H9 (cell line): ENCODE data around the gene NOCT. TPM values are rescaled to one million over a fixed set of nuclear protein-coding genes. Genes with fewer than 3 reads are reported as not detected.

ENCODE experiments used
- DNase-seq: peaks from one replicate; pipeline ENCODE4 v3.0.0-alpha.2; 2017
- H2AFZ ChIP-seq: one replicate; pipeline ENCODE4 v1.6.1; 2013; ENCODE audit warnings: mild to moderate bottlenecking, low read length, control low read depth, moderate library complexity
- H2AK5ac ChIP-seq: 2 replicates; pipeline ENCODE4 v1.6.1; 2013; ENCODE audit warnings: low read length, control low read depth, mixed read lengths; ENCODE audit not compliant: insufficient read length
- H2BK120ac ChIP-seq: one replicate; pipeline ENCODE4 v1.6.1; 2013; ENCODE audit warnings: low read depth, mild to moderate bottlenecking, low read length, control low read depth, inconsistent platforms; ENCODE audit not compliant: poor library complexity, severe bottlenecking
- H2BK12ac ChIP-seq: 2 replicates; pipeline ENCODE4 v1.6.1; 2013; ENCODE audit warnings: low read length, control low read depth, mixed read lengths, low read depth; ENCODE audit not compliant: insufficient read length
- H2BK15ac ChIP-seq: 2 replicates; pipeline ENCODE4 v1.6.1; 2013; ENCODE audit warnings: low read depth, low read length, control low read depth
- H2BK20ac ChIP-seq: one replicate; pipeline ENCODE4 v1.6.1; 2013; ENCODE audit warnings: low read depth, mild to moderate bottlenecking, low read length, control low read depth, inconsistent platforms; ENCODE audit not compliant: poor library complexity, severe bottlenecking
- H2BK5ac ChIP-seq: 2 replicates; pipeline ENCODE4 v1.6.1; 2013; ENCODE audit warnings: low read length, control low read depth, mixed read lengths; ENCODE audit not compliant: insufficient read length
- H3K14ac ChIP-seq: 2 replicates; pipeline ENCODE4 v1.6.1; 2013; ENCODE audit warnings: low read length, control low read depth; ENCODE audit not compliant: insufficient read depth
- H3K18ac ChIP-seq: 2 replicates; pipeline ENCODE4 v1.6.1; 2013; ENCODE audit warnings: low read depth, mild to moderate bottlenecking, mixed read lengths, low read length, control low read depth; ENCODE audit not compliant: insufficient read length
- H3K23ac ChIP-seq: 2 replicates; pipeline ENCODE4 v1.6.1; 2013; ENCODE audit warnings: low read length, control low read depth, mixed read lengths, low read depth; ENCODE audit not compliant: insufficient read length
- H3K23me2 ChIP-seq: 2 replicates; pipeline ENCODE4 v1.6.1; 2013; ENCODE audit warnings: low read depth, mild to moderate bottlenecking, mixed read lengths, low read length, control low read depth; ENCODE audit not compliant: insufficient read length, poor library complexity, severe bottlenecking
- H3K27ac ChIP-seq: 2 replicates; pipeline ENCODE4 v1.5.1; 2013; ENCODE audit warnings: low read length, control low read depth, mixed read lengths, low read depth; ENCODE audit not compliant: insufficient read length
- H3K27me3 ChIP-seq: 2 replicates; pipeline ENCODE4 v1.6.1; 2013; ENCODE audit warnings: low read length, control low read depth, inconsistent platforms; ENCODE audit not compliant: insufficient read depth
- H3K4ac ChIP-seq: 2 replicates; pipeline ENCODE4 v1.6.1; 2013; ENCODE audit warnings: low read depth, mild to moderate bottlenecking, control low read depth, inconsistent platforms, low read length, moderate library complexity
- H3K4me1 ChIP-seq: 2 replicates; pipeline ENCODE4 v1.6.1; 2013; ENCODE audit warnings: low read length, control low read depth, inconsistent platforms; ENCODE audit not compliant: insufficient read depth
- H3K4me2 ChIP-seq: 2 replicates; pipeline ENCODE4 v1.6.1; 2013; ENCODE audit warnings: low read length, control low read depth, mixed read lengths; ENCODE audit not compliant: insufficient read length, insufficient read depth
- H3K56ac ChIP-seq: 2 replicates; pipeline ENCODE4 v1.6.1; 2013; ENCODE audit warnings: low read depth, mild to moderate bottlenecking, mixed read lengths, low read length, control low read depth; ENCODE audit not compliant: insufficient read length
- H3K79me1 ChIP-seq: 2 replicates; pipeline ENCODE4 v1.6.1; 2013; ENCODE audit warnings: low read depth, mild to moderate bottlenecking, moderate library complexity, low read length, control low read depth, inconsistent platforms; ENCODE audit not compliant: insufficient read depth, poor library complexity, severe bottlenecking
- H3K79me2 ChIP-seq: 2 replicates; pipeline ENCODE4 v1.6.1; 2013; ENCODE audit warnings: low read length, control low read depth, inconsistent platforms; ENCODE audit not compliant: insufficient read depth
- H3K9ac ChIP-seq: 2 replicates; pipeline ENCODE4 v1.6.1; 2013; ENCODE audit warnings: low read length, control low read depth, mixed read lengths; ENCODE audit not compliant: insufficient read length; ENCODE audit errors: extremely low read depth
- H3K9me3 ChIP-seq: one replicate; pipeline ENCODE4 v1.6.1; 2013; ENCODE audit warnings: low read depth, low read length, inconsistent platforms; ENCODE audit not compliant: control insufficient read depth
- H3T11ph ChIP-seq: one replicate; pipeline ENCODE4 v1.6.1; 2013; ENCODE audit warnings: mild to moderate bottlenecking, low read length, control low read depth, inconsistent platforms
- H4K20me1 ChIP-seq: one replicate; pipeline ENCODE4 v1.6.1; 2013; ENCODE audit not compliant: control insufficient read depth, insufficient read length, insufficient read depth
- H4K5ac ChIP-seq: 2 replicates; pipeline ENCODE4 v1.6.1; 2013; ENCODE audit warnings: low read depth, mild to moderate bottlenecking, mixed read lengths, low read length, control low read depth; ENCODE audit not compliant: insufficient read length
- H4K8ac ChIP-seq: replicated peaks from 2 replicates; pipeline ENCODE4 v1.6.1; 2013; ENCODE audit warnings: low read length, control low read depth, mixed read lengths, low read depth; ENCODE audit not compliant: insufficient read length
- H4K91ac ChIP-seq: 2 replicates; pipeline ENCODE4 v1.6.1; 2013; ENCODE audit warnings: low read depth, mild to moderate bottlenecking, moderate library complexity, mixed read lengths, low read length, control low read depth; ENCODE audit not compliant: insufficient read length
- H3K27ac Mint-ChIP-seq, 3 experiments: 2 replicates in 2 of 3; 3 replicates in 1 of 3; pipeline ENCODE4 v1.8.0; 2020 to 2021; ENCODE audit warnings: mixed read lengths in 3 of 3, mild to moderate bottlenecking in 1 of 3, moderate library complexity in 1 of 3
- H3K27me3 Mint-ChIP-seq: 2 replicates; pipeline ENCODE4 v1.8.0; 2021; ENCODE audit warnings: low read depth, mild to moderate bottlenecking, moderate library complexity, mixed read lengths
- H3K36me3 Mint-ChIP-seq, 3 experiments: 2 replicates in 2 of 3; 3 replicates in 1 of 3; pipeline ENCODE4 v1.8.0; 2020 to 2021; ENCODE audit warnings: low read depth in 3 of 3, mixed read lengths in 3 of 3; ENCODE audit not compliant: insufficient read depth in 1 of 3
- H3K4me1 Mint-ChIP-seq, 2 experiments: 2 replicates each; pipeline ENCODE4 v1.8.0; 2020; ENCODE audit warnings: mixed read lengths in 2 of 2
- H3K4me3 Mint-ChIP-seq, 2 experiments: 2 replicates in 1 of 2; 3 replicates in 1 of 2; pipeline ENCODE4 v1.8.0; 2020 to 2021; ENCODE audit warnings: mild to moderate bottlenecking in 2 of 2, mixed read lengths in 2 of 2, moderate library complexity in 1 of 2
- H3K9me3 Mint-ChIP-seq, 2 experiments: 2 replicates in 1 of 2; 3 replicates in 1 of 2; pipeline ENCODE4 v1.8.0; 2020; ENCODE audit warnings: mild to moderate bottlenecking in 2 of 2, mixed read lengths in 2 of 2, moderate library complexity in 1 of 2
- CTCF ChIP-seq: fragments of 200-600 bp; sonication (generic); conservative IDR thresholded peaks from 3 replicates; pipeline ENCODE4 v1.8.0; 2021; ENCODE audit warnings: antibody characterized with exemption, mild to moderate bottlenecking
- WGBS: extraction: QIAGEN DNeasy Blood & Tissue Kit; methylation state at CpG from one replicate; pipeline ENCODE4 v1.1.7; 2013; ENCODE audit warnings: missing lambda C conversion rate, low lambda C conversion rate, mixed read lengths; ENCODE audit not compliant: insufficient read length; ENCODE audit errors: extremely low coverage; 5-methylcytosine and 5-hydroxymethylcytosine counted together
- total RNA-seq: library from RNA; stranded (reverse); gene quantifications from 2 replicates; pipeline ENCODE4 v1.2.1, GENCODE V29; 2021

The NOCT gene
- total RNA-seq, 1 experiment from 2014 or later = 37.3 TPM

- no peak overlapping the region for H2AK5ac ChIP-seq
- WGBS = no CpG with 5 or more reads among the region's 5 CpGs
- H3K56ac ChIP-seq = no peak overlapping the region
- H2BK15ac ChIP-seq = no peak overlapping the region
- no peaks in the 10 kb centered on the region for H3K79me1 ChIP-seq
- H3K14ac ChIP-seq = no peak overlapping the region
- peaks cover 11% of the 10 kb centered on the region for H3K23me2 ChIP-seq
- Mint-ChIP-seq H3K27me3 (no peaks in the 10 kb centered on the region; the same call in 1 of the 2 replicates), H3K4me3 (peak overlapping the region; percentile 97 to 99), H3K36me3 (0 out of 7 replicates have a peak, but pooled peaks cover 0 to 3% (median 0%) of the 10 kb centered on the region in 3 experiments), H3K4me1 (peaks cover 19 to 20% of the 10 kb centered on the region in 2 experiments), H3K27ac (peak overlapping the region; percentile 92 to 98 (median 96); a peak in 4 of 7 replicates), H3K9me3 (no peaks in the 10 kb centered on the region)
- H3K23ac ChIP-seq = no peak overlapping the region
- no peak overlapping the region for H3K4ac ChIP-seq
- H2BK120ac ChIP-seq = no peak overlapping the region
- no peaks in the 10 kb centered on the region for H3K4me1 ChIP-seq
- no peak overlapping the region for H4K5ac ChIP-seq
- H4K8ac ChIP-seq = no peak overlapping the region
- no peak overlapping the region for H2BK5ac ChIP-seq
- H2AFZ ChIP-seq = no peak overlapping the region
- H4K20me1 ChIP-seq = no peaks in the 10 kb centered on the region
- H3K79me2 ChIP-seq = peaks cover 10% of the 10 kb centered on the region; the same call in 1 of the 2 replicates
- 0 out of 3 replicates have a peak, but pooled peaks have one; percentile 17 for TF ChIP-seq CTCF
- H3T11ph ChIP-seq = no peak overlapping the region
- no peaks in the 10 kb centered on the region for H3K27me3 ChIP-seq
- H4K91ac ChIP-seq = no peak overlapping the region
- H3K9me3 ChIP-seq = no peaks in the 10 kb centered on the region
- H3K4me2 ChIP-seq = peak overlapping the region; percentile 97
- DNase-seq = no peak
- H2BK20ac ChIP-seq = no peak overlapping the region
- H3K9ac ChIP-seq = no peak overlapping the region
- no peak overlapping the region for H2BK12ac ChIP-seq
- H3K18ac ChIP-seq = no peak overlapping the region
- H3K27ac ChIP-seq = no peak overlapping the region
Measured at GRCh38 chr4:139085141-139085540, 69.6 kb downstream of the NOCT start.
